ENCODE measurements around the gene MAP2K5. TPM values are rescaled to one million over a fixed set of nuclear protein-coding genes. Genes with fewer than 3 reads are reported as not detected.

MAP2K5 gene
- total and polyA plus RNA-seq, 10 of the 15 experiments (the other 5 are each of a cell fraction or from before 2014, with no cell fraction given) = 1.3 to 19.4 (median 9.6) TPM

DNA sequence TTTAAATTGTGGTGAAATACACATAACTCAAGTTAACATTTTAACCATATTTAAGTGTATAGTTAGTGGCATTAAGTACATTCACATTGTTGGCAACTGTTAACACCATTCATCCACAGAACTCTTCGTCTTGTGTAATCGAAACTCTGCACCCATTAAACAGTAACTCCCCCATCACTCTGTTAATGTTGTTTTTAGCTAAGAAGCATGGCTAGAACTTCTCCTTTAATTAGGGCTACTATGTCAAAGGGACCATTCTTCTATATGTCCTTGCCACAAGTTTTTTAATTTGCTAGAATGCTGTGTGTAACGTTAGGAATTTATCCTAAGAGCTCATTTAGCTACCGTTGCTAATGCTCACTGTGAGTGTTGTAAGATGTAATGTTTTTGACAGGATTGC is 60.6 kb downstream of the MAP2K5 start:
- H3K4me1 ChIP-seq (ENCODE audit: control insufficient read depth, insufficient read depth, low read length) = no peaks in the 10 kb centered on the region
- TF ChIP-seq, protein P1, sequence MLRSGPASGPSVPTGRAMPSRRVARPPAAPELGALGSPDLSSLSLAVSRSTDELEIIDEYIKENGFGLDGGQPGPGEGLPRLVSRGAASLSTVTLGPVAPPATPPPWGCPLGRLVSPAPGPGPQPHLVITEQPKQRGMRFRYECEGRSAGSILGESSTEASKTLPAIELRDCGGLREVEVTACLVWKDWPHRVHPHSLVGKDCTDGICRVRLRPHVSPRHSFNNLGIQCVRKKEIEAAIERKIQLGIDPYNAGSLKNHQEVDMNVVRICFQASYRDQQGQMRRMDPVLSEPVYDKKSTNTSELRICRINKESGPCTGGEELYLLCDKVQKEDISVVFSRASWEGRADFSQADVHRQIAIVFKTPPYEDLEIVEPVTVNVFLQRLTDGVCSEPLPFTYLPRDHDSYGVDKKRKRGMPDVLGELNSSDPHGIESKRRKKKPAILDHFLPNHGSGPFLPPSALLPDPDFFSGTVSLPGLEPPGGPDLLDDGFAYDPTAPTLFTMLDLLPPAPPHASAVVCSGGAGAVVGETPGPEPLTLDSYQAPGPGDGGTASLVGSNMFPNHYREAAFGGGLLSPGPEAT (IDR thresholded peaks at IDR 0.05; ENCODE audit: low read depth) = no peak
- TF ChIP-seq IKZF2 (IDR thresholded peaks at IDR 0.05) = no peak
- TF ChIP-seq ETV6 (conservative IDR thresholded peaks at IDR 0.05 in 1 of 2, IDR thresholded peaks at IDR 0.05 in 1 of 2; ENCODE audit: borderline replicate concordance in 1 of 2, low read depth in 1 of 2) = no peak
- no peak for TF ChIP-seq ZNF384 (IDR thresholded peaks at IDR 0.05; ENCODE audit: borderline replicate concordance, low read depth, low read length)
- no peak for TF ChIP-seq MTA3 (IDR thresholded peaks at IDR 0.05; ENCODE audit: borderline replicate concordance, low read length)
- TF ChIP-seq, protein P2, sequence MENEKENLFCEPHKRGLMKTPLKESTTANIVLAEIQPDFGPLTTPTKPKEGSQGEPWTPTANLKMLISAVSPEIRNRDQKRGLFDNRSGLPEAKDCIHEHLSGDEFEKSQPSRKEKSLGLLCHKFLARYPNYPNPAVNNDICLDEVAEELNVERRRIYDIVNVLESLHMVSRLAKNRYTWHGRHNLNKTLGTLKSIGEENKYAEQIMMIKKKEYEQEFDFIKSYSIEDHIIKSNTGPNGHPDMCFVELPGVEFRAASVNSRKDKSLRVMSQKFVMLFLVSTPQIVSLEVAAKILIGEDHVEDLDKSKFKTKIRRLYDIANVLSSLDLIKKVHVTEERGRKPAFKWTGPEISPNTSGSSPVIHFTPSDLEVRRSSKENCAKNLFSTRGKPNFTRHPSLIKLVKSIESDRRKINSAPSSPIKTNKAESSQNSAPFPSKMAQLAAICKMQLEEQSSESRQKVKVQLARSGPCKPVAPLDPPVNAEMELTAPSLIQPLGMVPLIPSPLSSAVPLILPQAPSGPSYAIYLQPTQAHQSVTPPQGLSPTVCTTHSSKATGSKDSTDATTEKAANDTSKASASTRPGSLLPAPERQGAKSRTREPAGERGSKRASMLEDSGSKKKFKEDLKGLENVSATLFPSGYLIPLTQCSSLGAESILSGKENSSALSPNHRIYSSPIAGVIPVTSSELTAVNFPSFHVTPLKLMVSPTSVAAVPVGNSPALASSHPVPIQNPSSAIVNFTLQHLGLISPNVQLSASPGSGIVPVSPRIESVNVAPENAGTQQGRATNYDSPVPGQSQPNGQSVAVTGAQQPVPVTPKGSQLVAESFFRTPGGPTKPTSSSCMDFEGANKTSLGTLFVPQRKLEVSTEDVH (IDR thresholded peaks at IDR 0.05; ENCODE audit: low read depth, partially characterized antibody) = no peak
- TF ChIP-seq GATAD2B (conservative IDR thresholded peaks at IDR 0.05; ENCODE audit: low read depth) = no peak
- TF ChIP-seq BCL11A (IDR thresholded peaks at IDR 0.05; ENCODE audit: low read depth, low read length) = no peak
- TF ChIP-seq, protein P3, sequence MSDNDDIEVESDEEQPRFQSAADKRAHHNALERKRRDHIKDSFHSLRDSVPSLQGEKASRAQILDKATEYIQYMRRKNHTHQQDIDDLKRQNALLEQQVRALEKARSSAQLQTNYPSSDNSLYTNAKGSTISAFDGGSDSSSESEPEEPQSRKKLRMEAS (IDR thresholded peaks at IDR 0.05; ENCODE audit: low read depth, low read length) = no peak
- TF ChIP-seq NR2F1 (conservative IDR thresholded peaks at IDR 0.05) = no peak
- TF ChIP-seq RELA (IDR thresholded peaks at IDR 0.05; ENCODE audit: borderline replicate concordance, partially characterized antibody) = no peak
- no peak for TF ChIP-seq ESRRA (IDR thresholded peaks at IDR 0.05; ENCODE audit: low read length)
- no peak for TF ChIP-seq NRF1 (conservative IDR thresholded peaks at IDR 0.05; ENCODE audit: low read depth, low read length)
- TF ChIP-seq, protein P4, sequence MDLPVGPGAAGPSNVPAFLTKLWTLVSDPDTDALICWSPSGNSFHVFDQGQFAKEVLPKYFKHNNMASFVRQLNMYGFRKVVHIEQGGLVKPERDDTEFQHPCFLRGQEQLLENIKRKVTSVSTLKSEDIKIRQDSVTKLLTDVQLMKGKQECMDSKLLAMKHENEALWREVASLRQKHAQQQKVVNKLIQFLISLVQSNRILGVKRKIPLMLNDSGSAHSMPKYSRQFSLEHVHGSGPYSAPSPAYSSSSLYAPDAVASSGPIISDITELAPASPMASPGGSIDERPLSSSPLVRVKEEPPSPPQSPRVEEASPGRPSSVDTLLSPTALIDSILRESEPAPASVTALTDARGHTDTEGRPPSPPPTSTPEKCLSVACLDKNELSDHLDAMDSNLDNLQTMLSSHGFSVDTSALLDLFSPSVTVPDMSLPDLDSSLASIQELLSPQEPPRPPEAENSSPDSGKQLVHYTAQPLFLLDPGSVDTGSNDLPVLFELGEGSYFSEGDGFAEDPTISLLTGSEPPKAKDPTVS (IDR thresholded peaks at IDR 0.05; ENCODE audit: low read depth, low read length) = no peak
- TF ChIP-seq POLR2AphosphoS5 (IDR thresholded peaks at IDR 0.05; ENCODE audit: low read length) = no peak
- TF ChIP-seq ZNF274 (IDR thresholded peaks at IDR 0.05; ENCODE audit: insufficient read depth, insufficient read length) = no peak
- no peak for TF ChIP-seq FOXK2 (IDR thresholded peaks at IDR 0.05)
- RAD21 ChIA-PET (ENCODE audit: unreplicated experiment) = no interaction called here
- intact Hi-C loops (cut with micrococcal nuclease; ENCODE audit: unreplicated experiment) (loop anchor here (10.0 kb wide), 1 partner anchor 232 kb away; no protein-coding TSS in a partner anchor), in situ Hi-C loops (cut with MboI) (no loop called here)
- SMC1A ChIA-PET (ENCODE audit: uncharacterized antibody, unreplicated experiment) = interaction anchor here (0.9 to 1.3 kb wide), 2 partner anchors 11 to 18 kb away, joined by 3 read pairs; no protein-coding TSS in a partner anchor
- H4K20me1 ChIP-seq (ENCODE audit: control insufficient read depth, insufficient read depth) = no peaks in the 10 kb centered on the region
- DNase-seq (ENCODE audit: low read depth, low spot score) (no peak), FAIRE-seq (no peak), ATAC-seq (no peak)
- H2AFZ ChIP-seq (ENCODE audit: control insufficient read depth, low read depth, low read length) = no peak overlapping the region
- POLR2A ChIA-PET = no interaction called here
- H3K27me3 ChIP-seq (replicated peaks in 1 of 2; ENCODE audit: control insufficient read depth in 2 of 2, insufficient read depth in 2 of 2, low read length in 1 of 2) = no peaks in the 10 kb centered on the region
- no peak overlapping the region for H3K4me2 ChIP-seq (ENCODE audit: control insufficient read depth, insufficient read depth)
- 98% methylated on average over 4 of the region's 4 CpGs for WGBS (ENCODE audit: insufficient coverage, insufficient replicate concordance, low lambda C conversion rate, missing lambda C conversion rate)
- H3K9ac ChIP-seq (ENCODE audit: control insufficient read depth, insufficient read depth, low read length) = no peak overlapping the region
- no peaks in the 10 kb centered on the region for H3K9me3 ChIP-seq (replicated peaks; ENCODE audit: control insufficient read depth, insufficient read depth, low read length)
- BruUV-seq (replicated peaks) = no TSS peak
- no peaks in the 10 kb centered on the region for H3K79me2 ChIP-seq (ENCODE audit: control insufficient read depth, insufficient read depth, low read length)
- no peak overlapping the region for H3K27ac ChIP-seq (ENCODE audit: control insufficient read depth, insufficient read depth)
- no peaks in the 10 kb centered on the region for H3K36me3 ChIP-seq (ENCODE audit: control insufficient read depth in 2 of 2, insufficient read depth in 2 of 2, low read length in 1 of 2)
- no peak overlapping the region for H3K4me3 ChIP-seq
- CTCF ChIA-PET = interaction anchor here (0.6 kb wide), 1 partner anchor 183 kb away, joined by 3 read pairs; no protein-coding TSS in a partner anchor

Data from GM12878 (cell line).